HG03095 (cell line): Measurements from ENCODE around the gene LAMB1.

Experiments
- ATAC-seq: cut with Tn5 transposase; IDR thresholded peaks from one replicate; pipeline ENCODE4 v1.9.1; 2021; ENCODE audit warnings: moderate library complexity; ENCODE audit not compliant: unreplicated experiment

The LAMB1 gene

DNA sequence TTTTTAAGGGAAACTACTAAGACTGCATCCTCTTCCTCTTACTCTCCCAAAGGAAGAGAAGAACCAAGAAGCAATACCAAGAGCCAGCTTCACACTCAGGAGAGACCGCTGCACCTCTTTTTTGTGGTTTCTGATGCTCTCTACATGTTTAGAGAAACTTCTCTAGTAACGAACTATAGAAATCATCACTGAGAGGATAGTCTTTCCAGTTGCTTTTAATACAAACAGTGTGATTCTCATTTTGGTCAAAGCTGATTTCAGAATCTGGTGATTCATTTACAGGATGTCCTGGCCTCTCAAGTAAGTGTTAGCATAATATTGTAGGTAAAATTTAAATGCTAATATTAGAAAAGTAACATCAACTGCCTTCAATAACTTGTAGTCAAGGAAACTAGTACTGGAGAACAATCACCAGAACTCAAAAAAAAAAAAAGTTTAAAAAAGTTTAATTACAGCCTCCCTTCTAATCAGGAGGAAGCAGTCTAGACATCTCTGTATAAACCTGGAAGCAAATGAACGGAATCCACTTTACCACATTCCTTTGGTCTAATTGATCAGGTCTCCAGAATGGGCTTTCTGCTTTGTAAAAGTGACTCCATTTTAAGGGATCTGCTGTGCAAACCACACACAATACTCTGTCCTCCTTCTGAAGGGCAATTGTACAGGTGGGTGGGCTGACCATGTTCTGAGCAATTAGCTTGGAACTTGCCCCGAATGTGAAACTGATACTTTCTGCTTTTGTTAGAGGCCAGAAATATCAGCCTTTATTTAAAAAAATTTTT, 3.0 kb downstream of the LAMB1 start:
- no peak for ATAC-seq

DNA sequence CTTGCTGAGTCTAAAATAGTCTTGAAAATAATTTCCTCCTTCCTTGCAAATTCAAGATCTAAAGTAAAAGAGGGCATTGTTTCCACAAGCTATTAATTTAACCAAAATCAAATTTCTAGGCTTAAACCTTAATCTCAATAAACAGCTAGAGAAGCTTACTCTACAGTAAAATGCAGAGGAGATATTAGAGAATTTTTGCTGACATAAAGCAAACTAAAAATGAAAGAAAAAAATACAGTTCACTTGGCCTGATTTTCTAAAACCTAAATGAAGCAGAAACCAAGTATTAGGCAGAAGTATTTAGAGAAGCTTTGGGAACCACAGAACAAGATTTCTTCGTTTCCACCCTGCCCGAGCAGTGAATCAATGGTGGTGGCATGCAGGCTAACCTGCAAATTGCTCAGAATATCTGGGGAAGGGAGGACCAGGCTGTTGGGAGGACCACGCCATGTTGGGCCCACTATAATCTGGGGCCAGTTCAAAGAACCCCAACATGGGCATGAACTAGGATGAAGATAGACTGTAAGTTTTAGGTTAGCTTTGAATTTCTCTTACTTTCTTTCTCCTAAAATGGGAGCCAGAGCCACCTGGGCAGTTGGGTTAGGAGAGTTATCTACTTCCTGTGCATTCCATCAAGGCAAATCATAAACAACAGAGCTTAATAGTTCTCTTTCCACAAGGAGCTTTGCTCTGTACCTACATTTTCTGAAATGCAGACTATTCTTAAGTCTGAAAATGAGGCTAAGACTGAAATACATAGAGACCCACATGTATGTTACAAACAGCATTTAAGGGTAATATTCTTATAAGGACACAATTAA, 4.1 kb downstream of the LAMB1 start:
- no peak for ATAC-seq

DNA sequence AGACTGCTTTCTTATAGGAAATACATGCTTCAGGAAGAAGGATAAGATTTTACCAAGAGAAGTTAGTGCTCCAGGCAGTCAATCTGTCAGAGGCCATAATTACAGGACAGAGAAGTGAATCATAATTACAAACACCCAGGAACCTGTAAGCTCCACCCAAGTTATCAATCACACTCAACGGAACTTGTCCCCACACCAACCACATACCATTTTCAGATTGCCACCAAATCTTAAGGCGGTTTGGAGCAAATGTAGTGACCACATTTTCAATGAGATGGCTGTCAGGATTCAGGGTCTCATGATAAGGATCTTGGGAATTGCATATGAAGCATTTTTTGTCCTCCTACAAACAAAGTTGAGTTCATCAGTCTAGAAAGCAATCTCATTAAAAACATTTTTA, 4.8 kb downstream of the LAMB1 start:
- ATAC-seq: no peak

DNA sequence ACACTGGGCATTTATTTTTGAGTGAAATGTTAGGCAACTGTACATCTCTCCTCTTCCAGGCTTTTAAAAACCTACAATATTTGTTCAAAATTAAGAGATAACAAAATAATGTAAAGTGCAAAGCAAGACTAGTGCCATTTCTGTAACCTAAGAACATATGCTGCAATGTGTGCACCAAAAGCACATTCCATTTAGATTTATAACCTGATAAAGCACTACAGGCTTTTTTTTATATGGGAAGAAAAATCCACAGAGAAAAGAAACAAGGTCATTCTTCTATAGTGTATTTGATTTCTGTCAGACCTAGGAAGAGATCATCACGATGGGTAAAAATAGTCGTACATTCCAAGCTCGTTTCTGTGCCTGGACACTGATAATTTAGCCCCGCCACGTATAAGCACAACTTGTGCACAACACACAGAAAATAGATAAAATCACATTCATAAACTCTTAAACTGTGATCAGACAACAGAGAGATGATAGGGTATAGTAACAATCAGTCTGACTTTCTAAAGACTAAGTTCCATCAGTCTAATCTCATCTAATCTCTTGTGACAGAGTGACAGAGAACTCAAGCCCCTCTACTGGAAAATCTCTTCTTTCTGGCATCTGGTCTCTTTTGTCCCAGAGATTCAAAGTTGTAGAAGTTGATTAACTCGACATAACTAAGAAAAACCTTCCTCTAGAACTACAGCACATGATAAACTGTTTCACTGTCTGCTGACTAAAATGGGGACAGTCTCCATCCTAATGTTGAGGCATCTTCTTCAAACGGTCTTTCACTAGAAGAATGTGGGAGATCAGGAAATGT, 6.7 kb downstream of the LAMB1 start:
- ATAC-seq: no peak

DNA sequence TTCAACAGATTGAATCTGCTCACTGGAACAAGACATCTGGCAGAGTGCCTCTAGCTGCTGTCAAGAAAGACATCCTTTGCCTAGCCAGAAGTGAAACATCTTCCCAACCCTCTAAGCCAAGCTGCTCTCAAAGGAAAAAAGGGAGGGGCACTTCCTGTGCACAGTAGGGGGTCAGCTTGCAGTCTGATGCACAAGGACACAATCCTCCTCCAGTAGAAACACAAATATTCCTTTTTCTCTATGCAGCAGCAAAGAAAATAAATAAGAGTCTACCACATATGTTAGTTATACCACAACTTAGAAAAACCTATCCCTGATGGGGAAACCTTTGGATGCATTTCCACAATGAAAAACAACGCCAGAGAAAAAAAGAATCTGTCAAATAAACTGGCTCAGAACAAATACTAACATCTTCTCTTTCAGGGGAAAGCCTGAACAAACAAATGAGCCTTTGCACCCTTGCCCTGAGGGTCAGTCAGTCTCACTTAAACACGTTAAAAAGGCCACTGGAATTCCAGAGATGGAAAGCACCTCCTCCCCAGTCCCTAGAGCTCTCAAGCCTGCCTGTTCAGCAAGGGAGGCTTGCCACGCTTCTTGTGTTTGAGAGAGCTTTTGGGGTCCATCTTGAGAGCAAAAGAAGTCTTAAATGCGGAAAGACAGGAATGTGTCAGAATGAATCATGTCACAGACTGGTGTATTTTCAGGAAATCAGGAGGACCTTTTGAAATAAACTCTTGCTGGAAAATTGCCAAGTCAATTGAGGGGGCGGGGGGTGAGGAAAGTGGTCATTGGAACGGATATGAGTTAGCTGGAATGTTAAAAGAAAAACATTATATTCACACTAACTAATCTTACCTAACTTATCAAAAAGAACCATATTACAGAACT, 7.5 kb downstream of the LAMB1 start:
- no peak for ATAC-seq

DNA sequence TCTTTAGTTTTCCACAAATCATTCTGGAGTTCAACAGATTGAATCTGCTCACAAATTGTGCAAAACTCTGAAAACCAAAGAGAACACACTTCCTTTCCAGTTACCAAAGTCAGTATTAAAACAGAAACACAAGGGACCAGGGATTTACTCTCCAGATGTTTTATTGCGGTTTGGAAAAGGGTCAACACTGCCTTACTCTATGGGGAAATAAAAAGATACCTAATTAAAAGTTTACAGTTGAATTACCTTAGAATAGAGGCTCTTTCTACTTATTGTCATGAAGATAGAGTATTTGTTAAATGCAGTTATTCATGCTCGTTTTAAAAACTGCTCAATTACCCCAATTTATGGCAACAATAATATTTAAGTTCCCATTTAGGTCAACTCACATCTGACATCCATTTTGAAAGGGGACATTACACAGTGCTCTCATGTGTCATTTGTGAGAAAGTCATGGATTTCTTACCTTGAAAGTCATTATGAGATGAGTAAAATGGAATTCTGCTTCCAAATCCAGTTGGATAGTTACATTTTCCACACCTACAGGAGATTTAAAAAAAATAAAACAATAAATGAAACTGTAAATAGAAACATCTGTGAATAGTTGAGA, 8.4 kb downstream of the LAMB1 start:
- ATAC-seq: no peak

DNA sequence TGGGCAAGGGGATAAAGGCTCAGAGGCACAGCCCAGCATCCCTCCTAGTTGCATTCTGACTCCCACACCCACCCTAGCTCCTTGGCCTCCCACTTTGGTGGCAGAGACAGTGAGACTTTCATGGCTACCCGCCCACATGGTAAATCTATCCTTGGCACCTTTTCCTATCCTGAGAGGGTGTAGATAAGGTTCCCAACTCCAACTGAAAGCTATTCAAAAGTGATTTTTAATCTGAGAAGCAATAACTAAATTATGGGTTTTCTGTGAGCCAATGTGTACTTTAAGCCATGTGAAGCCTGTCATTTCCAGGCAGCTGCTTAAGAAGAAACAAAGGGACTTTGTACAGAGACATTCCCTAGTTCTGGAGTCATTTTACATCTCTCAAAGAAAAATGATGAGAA, 9.1 kb downstream of the LAMB1 start:
- ATAC-seq: no peak

DNA sequence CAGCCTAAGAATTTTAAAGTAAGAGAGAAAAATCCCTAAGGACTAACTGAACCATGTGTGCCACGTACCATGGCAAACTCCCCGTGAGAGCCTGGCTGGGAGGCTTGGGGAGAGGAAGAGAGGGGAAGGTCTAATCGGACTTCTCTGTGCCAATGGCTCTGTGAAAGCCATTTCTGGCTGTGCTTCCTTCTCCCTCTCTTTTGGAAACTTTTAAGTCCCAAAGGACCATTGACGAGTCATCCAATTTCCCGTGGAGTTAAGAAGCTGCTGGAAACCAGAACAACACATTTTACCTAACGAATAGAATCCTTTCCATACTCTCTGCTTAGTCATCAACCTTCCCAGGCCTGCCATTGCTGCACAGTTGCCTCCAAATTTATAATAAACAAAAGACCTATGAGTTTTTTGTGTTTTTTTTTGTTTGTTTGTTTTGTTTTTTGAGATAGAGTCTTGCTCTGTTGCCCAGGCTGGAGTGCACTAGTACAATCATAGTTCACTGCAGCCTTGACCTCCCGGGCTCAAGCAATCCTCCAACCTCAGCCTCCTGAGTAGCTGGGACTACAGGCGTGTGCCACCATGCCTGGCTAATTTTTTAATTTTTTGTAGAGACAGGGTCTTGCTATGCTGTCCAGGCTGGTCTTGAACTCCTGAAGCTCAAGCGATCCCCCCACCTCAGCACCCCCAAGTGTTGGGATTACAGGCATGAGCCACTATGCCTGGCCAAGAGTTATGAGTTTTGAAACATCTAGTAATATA, 13.2 kb downstream of the LAMB1 start:
- ATAC-seq: no peak

DNA sequence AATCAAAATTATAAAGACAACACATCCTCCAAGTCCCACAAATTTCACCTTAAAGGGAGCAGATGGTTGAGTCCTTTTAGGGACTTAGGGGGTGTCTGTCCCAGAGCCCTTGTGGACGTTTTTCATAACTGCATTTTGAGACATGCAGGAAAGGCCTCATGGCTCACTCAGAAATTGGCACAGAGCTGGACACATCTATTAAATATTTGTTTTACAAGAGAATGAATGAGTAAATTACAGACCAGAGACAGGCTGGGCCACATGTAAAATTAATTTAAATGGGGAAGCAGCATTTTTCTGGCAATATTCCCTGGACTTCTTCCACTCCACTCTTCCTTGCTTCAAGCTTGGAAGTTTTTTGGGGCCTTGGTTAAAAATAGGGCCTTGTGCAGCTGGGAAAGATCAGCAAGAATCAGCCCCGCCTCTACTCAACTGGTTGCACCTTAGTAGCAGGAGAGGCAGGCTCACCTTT, 20.0 kb downstream of the LAMB1 start:
- ATAC-seq: no peak

DNA sequence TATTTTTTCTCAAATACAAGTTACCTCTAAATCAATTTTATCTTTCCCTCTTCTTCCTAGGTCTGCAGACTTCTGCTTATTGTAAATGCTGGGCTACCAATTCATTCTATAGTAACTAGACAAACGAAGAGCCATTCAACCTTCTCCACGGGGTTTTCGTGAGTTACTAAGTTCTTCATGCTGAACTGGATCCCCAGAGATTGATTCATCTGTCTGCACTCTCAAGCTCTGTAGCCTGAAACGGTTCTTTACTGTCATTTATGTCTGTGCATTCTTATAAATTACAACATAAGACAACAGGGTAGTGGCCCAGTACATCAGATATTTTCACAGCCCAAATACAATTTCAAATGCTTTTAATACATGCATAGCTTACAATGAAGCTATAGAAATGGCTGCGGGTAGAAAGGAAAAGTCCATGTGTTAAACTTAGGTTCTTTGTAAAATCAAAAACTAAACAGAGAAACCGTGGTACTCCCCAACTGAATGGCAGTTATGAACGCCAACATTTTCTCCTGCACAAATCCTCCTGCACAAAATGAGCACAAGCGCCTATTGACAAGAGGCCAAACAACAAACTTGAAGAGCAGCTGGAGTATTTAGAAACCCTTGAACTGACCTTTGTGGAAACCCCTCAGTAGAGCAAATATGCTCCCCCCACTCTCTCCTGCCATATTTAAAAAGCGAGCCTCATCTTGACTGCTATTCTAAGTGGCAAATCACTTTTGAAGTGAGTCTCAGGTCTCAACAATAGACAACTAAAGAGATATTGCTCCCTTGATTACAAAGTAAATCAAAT, 20.7 kb downstream of the LAMB1 start:
- ATAC-seq: no peak

DNA sequence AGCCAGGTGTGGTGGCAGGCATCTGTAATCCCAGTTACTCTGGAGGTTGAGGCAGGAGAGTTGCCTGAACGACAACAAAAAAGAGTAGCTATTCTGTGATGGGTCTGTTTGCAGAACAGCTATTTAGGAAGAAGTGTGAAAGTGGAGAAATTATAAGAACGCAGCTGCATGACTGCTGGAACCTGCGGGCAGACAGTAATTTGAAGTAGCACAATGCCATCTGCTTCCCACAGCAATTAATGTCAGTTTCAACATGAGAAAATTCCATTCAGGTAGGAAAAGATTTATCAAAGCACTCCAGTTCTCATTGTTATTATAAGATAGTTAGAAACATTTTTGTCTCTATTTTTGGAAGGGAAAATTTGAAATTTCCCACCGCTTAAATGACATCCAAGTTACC, 21.5 kb downstream of the LAMB1 start:
- ATAC-seq: no peak

DNA sequence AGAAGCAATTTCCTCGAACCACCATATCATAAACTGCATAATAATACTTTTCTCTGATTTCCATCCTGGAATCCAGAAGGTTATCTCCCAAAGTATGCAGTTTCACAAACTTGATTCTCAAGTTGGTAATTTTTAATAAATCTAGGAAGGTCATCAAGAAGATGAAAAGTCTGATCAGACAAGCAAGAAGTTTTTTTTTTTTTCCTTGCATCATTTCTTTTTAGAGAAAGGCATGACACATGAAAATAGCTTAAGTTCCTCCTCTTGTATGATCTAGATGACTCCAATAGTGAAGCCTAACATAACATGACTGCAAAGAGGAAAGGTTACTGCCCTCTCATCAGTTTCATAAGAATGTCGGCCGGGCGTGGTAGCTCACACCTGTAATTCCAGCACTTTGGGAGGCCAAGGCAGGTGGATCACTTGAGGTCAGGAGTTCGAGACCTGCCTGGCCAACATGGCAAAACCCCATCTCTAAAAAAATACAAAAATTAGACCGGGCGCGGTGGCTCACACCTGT, 22.2 kb downstream of the LAMB1 start:
- ATAC-seq: no peak

DNA sequence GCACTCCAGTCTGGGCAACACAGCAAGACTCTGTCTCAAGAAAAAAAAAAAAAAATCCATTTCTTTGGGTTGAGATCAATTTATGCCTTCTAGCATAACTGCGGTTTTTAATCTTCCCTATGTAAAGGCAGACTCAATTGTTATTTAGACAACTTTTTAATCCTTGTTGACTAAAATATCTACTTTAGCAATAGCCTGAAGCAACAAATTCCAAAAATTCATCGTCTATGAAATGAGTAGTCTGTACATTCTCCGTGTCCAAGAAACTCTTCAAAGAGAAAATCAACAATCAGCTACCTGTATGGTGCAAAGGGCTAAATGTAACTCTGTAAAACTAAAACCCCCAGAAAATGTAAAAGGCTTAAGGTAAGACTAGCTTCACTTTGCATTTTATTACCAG, 22.8 kb downstream of the LAMB1 start:
- no peak for ATAC-seq

DNA sequence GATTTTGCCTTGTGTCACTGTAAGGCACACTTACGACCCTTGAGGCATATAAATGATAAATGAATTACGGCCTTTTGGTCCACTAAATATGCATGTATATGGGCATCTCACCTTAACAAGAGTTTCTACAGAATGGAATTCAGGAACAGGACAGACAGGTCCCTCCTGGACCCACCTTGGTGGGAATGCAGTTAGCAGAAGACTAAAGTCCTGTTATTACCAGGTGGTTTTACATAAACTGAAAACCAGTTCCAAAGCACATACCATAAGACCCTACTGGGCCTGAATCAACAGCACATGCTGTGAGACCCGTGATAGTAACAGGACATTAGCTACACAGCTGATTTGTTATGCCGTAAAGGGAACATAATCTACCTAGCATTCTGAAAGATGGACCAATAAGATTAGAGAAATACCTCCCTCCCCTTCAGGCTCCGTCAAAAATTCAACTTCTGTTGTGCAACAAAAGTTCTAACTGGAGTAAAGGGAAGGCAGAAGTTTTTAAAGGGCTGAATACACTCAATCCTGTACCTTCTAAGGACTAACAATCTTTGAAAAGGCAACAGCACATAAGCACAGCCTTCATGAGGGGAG, 24.0 kb downstream of the LAMB1 start:
- ATAC-seq: no peak

DNA sequence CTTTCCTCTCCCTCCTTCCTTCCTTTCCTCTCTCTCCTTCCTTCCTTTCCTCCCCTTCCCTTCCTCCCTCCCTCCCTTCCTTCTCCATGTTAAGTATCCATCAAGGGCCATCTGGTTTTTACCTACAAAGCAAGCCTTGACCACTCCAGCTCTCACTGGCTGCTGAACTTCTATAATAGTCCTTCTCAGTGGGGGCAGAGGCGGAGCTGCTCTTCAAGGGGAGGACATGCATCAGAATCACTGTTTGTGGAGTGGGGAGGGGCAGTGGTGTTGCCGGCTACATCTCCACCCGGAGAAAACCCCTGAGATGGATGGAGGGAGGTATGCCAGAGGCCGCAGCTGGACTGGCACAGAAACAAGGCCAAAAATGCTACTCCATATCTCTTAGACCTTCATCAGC, 25.9 kb downstream of the LAMB1 start:
- no peak for ATAC-seq

DNA sequence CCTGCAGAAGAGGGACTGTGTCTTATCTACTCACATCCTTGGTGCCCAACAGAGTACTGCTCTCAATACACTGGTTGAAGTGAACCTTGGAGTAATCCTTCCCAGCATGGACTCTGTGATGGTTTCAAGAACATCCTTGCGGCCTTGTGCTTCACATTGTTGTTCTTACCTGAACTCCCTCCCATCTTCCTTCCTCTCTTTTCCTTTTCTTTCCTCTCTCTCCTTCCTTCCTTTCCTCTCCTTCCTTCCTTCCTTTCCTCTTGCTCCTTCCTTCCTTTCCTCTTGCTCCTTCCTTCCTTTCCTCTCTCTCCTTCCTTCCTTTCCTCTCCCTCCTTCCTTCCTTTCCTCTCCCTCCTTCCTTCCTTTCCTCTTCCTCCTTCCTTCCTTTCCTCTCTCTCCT, 26.3 kb downstream of the LAMB1 start:
- ATAC-seq: no peak

DNA sequence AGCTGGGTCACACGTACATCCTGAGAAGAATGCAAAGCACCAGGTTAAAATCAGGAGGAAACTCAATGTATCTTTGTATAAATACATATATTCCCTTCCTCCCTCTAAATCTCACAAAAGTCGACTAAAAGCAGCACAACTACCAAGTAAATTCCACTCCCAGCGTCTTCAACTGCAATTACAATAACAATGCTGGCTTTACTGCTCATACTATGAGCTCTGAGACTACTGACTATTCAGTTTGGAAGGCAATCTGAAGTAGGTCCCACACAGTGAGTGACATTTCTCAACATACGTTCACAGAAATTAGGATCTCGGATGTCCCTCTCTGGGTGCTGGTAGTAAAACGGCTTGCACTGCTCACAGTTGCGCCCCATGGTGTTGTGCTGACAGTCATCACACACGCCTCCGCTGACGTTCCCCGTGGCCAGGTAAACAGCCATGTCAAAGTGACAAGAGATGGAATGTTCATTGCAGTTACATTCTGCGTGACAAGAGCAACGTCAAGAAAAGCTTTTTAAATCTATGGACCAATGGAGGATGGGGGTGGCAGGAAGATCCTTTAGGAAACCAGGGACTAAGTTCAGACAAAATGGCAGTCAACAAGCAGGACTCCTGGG, 27.5 kb downstream of the LAMB1 start:
- no peak for ATAC-seq
